Natural killer cell (primary cell): ENCODE measurements around the gene POU2F1. TPM values are rescaled to one million over a fixed set of nuclear protein-coding genes. Genes with fewer than 3 reads are reported as not detected.
A peak's percentile ranks its signal among the peaks of the same experiment; 100 is the strongest.

Source experiments
- ATAC-seq, 3 donors: fragments of 150-1000 bp in 2 of 3; fragments of 200-7000 bp in 1 of 3; cut with Tn5 transposase; 1 replicate in 1 of 3; 2 replicates in 2 of 3; pipeline ENCODE4 v1.10.0; 2021; ENCODE audit warnings: mild to moderate bottlenecking in 2 of 3, moderate library complexity in 2 of 3
- DNase-seq, 2 donors: peaks; one replicate each; pipeline versions ENCODE4 v3.0.0 to v3.0.0-alpha.2; 2013 to 2021; ENCODE audit warnings: mixed read lengths in 1 of 2
- H3K27ac ChIP-seq: one replicate; pipeline ENCODE4 v1.5.1; 2013; ENCODE audit warnings: mild to moderate bottlenecking, low read length
- H3K27me3 ChIP-seq: one replicate; pipeline ENCODE4 v1.6.1; 2013; ENCODE audit warnings: low read length; ENCODE audit not compliant: control insufficient read depth, insufficient read depth
- H3K36me3 ChIP-seq: one replicate; pipeline ENCODE4 v1.6.1; 2013; ENCODE audit warnings: low read length; ENCODE audit not compliant: control insufficient read depth, insufficient read depth
- H3K4me1 ChIP-seq: one replicate; pipeline ENCODE4 v1.6.1; 2013; ENCODE audit warnings: low read length; ENCODE audit not compliant: control insufficient read depth, insufficient read depth
- H3K4me3 ChIP-seq: one replicate; pipeline ENCODE4 v1.5.1; 2013; ENCODE audit warnings: low read length
- H3K9me3 ChIP-seq: one replicate; pipeline ENCODE4 v1.6.1; 2013; ENCODE audit warnings: low read length; ENCODE audit not compliant: control insufficient read depth, insufficient read depth
- H3K27ac Mint-ChIP-seq, 2 donors: one replicate each; pipeline ENCODE4 v1.8.0; 2022; ENCODE audit warnings: mild to moderate bottlenecking in 2 of 2, mixed read lengths in 2 of 2, moderate library complexity in 1 of 2
- H3K27me3 Mint-ChIP-seq, 2 donors: one replicate each; pipeline ENCODE4 v1.8.0; 2022; ENCODE audit warnings: low read depth in 2 of 2, mixed read lengths in 2 of 2
- H3K36me3 Mint-ChIP-seq: one replicate; pipeline ENCODE4 v1.8.0; 2022; ENCODE audit warnings: mixed read lengths
- H3K4me1 Mint-ChIP-seq, 2 donors: one replicate each; pipeline ENCODE4 v1.8.0; 2022; ENCODE audit warnings: mixed read lengths in 2 of 2
- H3K4me3 Mint-ChIP-seq: one replicate; pipeline ENCODE4 v1.8.0; 2022; ENCODE audit warnings: mild to moderate bottlenecking, moderate library complexity, mixed read lengths
- H3K9me3 Mint-ChIP-seq, 2 donors: one replicate each; pipeline ENCODE4 v1.8.0; 2022; ENCODE audit warnings: mixed read lengths in 2 of 2
- WGBS: methylation state at CpG from one replicate; pipeline ENCODE4 v1.1.7; 2013; ENCODE audit warnings: missing lambda C conversion rate; ENCODE audit not compliant: insufficient coverage; 5-methylcytosine and 5-hydroxymethylcytosine counted together
- intact Hi-C: fragments of 100-400 bp; cut with micrococcal nuclease; formaldehyde crosslinking; loops from one replicate; pipeline ENCODE4 v1.14.2; 2022
- total RNA-seq, 4 donors: library from RNA; stranded (reverse); fragments of 120-200 nt in 1 of 4; gene quantifications; one replicate each; pipeline versions ENCODE4 v1.2.3 to v1.2.4, GENCODE V29; 2013 to 2022
- TF ChIP-seq, protein P1 (sequence below): fragments of 200-600 bp; IDR thresholded peaks from one replicate; pipeline ENCODE4 v1.8.0; 2022; ENCODE audit warnings: antibody characterized with exemption

The POU2F1 gene
- total RNA-seq, 3 donors from 2014 or later (not counting 1 experiment from before 2014, with no cell fraction given): 39.8 to 44.6 (median 40.9) TPM

DNA sequence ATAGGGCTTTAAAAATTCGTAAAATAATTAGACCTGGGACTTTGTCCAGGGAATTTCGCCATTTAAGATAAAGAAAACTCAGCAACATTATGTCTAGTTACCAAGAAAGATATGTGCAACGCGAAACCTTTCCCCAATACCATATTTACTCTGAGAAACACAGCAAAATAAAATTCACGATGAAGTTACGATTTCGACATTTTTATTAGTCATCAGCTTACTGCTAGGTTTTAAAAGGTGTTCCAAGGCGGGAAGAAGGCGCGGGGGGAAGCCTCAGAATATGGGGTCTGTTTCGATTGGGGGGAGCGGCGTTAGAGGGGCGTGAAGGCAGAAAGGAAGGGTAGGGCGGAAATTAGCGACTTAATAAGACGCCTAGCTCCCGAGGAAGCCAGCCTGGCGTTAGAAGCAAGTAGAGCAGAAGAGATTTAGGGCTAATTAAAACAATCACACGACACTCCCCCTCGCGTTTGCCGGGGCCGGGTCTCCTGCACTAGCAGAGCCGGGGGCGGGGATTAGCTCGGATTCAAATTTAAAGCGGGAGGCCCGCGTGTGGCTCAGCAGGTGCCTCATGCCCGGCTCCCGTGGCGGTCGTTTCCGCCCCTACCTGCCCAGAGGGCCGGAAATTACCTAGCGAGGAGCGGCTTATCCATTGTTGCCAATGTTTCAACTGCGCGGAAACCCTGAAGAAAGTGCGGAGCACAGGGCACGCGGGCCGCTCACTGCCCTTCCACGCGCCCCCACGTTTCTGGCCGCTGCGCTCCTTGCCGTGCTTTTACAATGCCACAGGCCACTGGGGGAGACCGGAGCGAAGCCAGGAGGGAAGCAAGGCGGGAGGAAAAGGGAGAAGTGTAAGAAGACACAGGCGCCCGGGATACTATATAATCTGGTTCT is 795 bp upstream of the POU2F1 start:
- no peaks in the 10 kb centered on the region for H3K9me3 ChIP-seq
- H3K27ac ChIP-seq: peak overlapping the region; percentile 87
- no peaks in the 10 kb centered on the region for H3K27me3 Mint-ChIP-seq
- no peaks in the 10 kb centered on the region for H3K9me3 Mint-ChIP-seq
- intact Hi-C loops: loop anchor here (2.0 to 5.0 kb wide), 4 partner anchors 153 to 343 kb away; partner anchors contain the start of genes CD247 and TADA1
- H3K27me3 ChIP-seq: no peaks in the 10 kb centered on the region
- H3K4me3 Mint-ChIP-seq: peak overlapping the region; percentile 93
- no peaks in the 10 kb centered on the region for H3K36me3 Mint-ChIP-seq
- no peaks in the 10 kb centered on the region for H3K36me3 ChIP-seq
- DNase-seq (peak; percentile 76 to 93), ATAC-seq (peak; percentile 30 to 62 (median 44))
- H3K4me3 ChIP-seq: peak overlapping the region; percentile 96
- peak overlapping the region; percentile 94 to 97 for H3K27ac Mint-ChIP-seq
- peaks cover 11% of the 10 kb centered on the region for H3K4me1 ChIP-seq
- TF ChIP-seq, protein P1, sequence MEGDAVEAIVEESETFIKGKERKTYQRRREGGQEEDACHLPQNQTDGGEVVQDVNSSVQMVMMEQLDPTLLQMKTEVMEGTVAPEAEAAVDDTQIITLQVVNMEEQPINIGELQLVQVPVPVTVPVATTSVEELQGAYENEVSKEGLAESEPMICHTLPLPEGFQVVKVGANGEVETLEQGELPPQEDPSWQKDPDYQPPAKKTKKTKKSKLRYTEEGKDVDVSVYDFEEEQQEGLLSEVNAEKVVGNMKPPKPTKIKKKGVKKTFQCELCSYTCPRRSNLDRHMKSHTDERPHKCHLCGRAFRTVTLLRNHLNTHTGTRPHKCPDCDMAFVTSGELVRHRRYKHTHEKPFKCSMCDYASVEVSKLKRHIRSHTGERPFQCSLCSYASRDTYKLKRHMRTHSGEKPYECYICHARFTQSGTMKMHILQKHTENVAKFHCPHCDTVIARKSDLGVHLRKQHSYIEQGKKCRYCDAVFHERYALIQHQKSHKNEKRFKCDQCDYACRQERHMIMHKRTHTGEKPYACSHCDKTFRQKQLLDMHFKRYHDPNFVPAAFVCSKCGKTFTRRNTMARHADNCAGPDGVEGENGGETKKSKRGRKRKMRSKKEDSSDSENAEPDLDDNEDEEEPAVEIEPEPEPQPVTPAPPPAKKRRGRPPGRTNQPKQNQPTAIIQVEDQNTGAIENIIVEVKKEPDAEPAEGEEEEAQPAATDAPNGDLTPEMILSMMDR: no peak
- 1% methylated on average over 55 of the region's 55 CpGs for WGBS
- peaks cover 42 to 45% of the 10 kb centered on the region in 2 donors for H3K4me1 Mint-ChIP-seq

DNA sequence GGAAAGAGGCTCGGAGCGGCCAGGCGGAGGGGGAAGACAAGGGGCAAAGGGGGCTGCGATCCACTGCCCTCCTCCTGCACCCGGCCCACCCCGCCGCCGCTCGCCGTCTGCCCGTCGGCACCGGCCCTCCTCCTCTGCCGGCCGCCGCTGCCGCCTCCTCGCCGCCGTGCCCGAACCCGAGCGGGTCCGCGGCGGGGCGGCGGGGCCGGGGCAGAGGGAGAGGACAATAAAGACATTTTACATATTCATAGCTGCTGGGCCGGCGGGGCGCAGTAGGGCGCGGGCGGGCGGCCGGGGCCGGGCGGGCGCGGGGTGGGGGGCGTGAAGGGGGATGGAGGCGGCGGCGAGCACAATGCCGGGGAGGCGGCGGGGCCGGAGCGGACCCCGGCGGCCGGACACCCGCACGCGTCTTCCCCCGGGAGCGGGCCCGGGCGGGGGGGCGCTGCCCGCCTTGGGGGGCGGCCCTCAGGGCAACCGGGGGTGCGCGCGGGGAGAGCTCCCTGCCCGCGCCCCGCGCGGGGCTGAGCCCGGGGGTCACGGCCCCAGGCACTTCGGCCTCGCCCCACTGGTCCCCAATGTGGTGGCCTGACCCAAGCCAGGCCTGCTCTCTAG is 546 bp downstream of the POU2F1 start:
- peak overlapping the region; percentile 94 to 97 for H3K27ac Mint-ChIP-seq
- no peaks in the 10 kb centered on the region for H3K27me3 Mint-ChIP-seq
- H3K9me3 Mint-ChIP-seq: no peaks in the 10 kb centered on the region
- no peaks in the 10 kb centered on the region for H3K9me3 ChIP-seq
- peaks cover 11% of the 10 kb centered on the region for H3K4me1 ChIP-seq
- H3K36me3 Mint-ChIP-seq: no peaks in the 10 kb centered on the region
- H3K4me3 ChIP-seq: peak overlapping the region; percentile 98
- DNase-seq (peak; percentile 34 to 46), ATAC-seq (peak; percentile 1 to 7 (median 5))
- peak overlapping the region; percentile 93 for H3K4me3 Mint-ChIP-seq
- under 1% methylated on average over 76 of the region's 76 CpGs for WGBS
- peak overlapping the region; percentile 95 for H3K27ac ChIP-seq
- intact Hi-C loops: loop anchor here (2.0 to 5.0 kb wide), 4 partner anchors 154 to 344 kb away; partner anchors contain the start of genes CD247 and TADA1
- no peaks in the 10 kb centered on the region for H3K36me3 ChIP-seq
- H3K27me3 ChIP-seq: no peaks in the 10 kb centered on the region
- TF ChIP-seq, protein P1: no peak
- H3K4me1 Mint-ChIP-seq: peaks cover 46 to 48% of the 10 kb centered on the region in 2 donors

DNA sequence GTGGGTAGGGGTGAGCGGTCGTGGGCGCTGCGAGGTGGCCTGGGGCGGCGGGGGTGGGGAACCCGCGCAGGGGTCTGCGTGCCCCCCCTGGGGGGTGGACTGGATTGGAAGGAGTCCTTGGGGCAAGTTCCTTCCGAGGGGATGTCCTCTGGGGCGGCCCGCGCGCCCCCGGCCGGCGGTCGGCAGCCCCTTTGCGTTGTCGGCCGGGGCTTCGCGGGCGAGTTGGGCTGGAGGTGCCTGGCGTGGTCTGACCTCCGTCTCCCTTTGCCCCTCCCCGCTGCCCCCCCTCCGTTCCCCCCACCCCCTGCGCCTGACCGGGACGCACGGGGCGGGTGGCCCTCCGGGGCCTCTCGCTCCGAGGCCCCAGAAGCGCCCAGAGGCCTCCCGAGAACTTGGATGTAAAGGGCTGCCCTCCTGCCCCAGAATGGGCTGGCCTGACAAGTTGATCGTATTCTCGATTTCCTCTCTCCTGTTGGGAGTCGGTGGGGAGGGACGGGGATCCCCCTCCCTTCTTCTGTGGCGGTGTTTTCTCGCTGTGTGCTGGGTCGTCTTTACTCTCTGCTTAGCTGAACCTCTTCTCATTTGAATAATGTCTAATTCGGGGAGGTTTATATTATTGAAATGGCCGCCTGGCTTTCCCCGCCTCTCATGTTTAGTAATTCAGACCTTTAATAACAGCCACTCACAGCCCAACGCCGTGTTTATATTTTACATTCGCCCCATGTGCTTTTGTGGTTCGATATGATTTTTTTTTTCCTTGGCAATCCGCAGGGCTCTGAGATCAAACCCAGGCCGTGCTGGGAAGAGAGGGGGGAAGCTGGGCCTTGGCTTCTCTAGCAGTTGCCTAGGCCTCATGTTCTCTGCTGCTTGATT is 1.3 kb downstream of the POU2F1 start:
- H3K9me3 ChIP-seq: no peaks in the 10 kb centered on the region
- peak overlapping the region; percentile 94 for H3K4me3 Mint-ChIP-seq
- peak; percentile 60 to 87 for DNase-seq
- H3K4me1 Mint-ChIP-seq: peaks cover 46 to 48% of the 10 kb centered on the region in 2 donors
- peak overlapping the region; percentile 95 for H3K27ac ChIP-seq
- peak; percentile 34 to 46 (median 42) for ATAC-seq
- TF ChIP-seq, protein P1: no peak
- H3K9me3 Mint-ChIP-seq: no peaks in the 10 kb centered on the region
- no peaks in the 10 kb centered on the region for H3K36me3 Mint-ChIP-seq
- no peaks in the 10 kb centered on the region for H3K36me3 ChIP-seq
- peaks cover 11% of the 10 kb centered on the region for H3K4me1 ChIP-seq
- intact Hi-C loops: loop anchor here (2.0 to 5.0 kb wide), 5 partner anchors 155 to 345 kb away; partner anchors contain the start of genes CD247 and TADA1
- H3K4me3 ChIP-seq: peak overlapping the region; percentile 62
- no peaks in the 10 kb centered on the region for H3K27me3 ChIP-seq
- 0% methylated on average over 46 of the region's 54 CpGs for WGBS
- H3K27ac Mint-ChIP-seq: peak overlapping the region; percentile 97
- no peaks in the 10 kb centered on the region for H3K27me3 Mint-ChIP-seq
